Naive thymus-derived CD4-positive, alpha-beta T cell (primary cell): Measurements from ENCODE around the gene ASB13. TPM values are rescaled to one million over a fixed set of nuclear protein-coding genes. Genes with fewer than 3 reads are reported as not detected.
A peak's percentile ranks its signal among the peaks of the same experiment; 100 is the strongest.

ENCODE experiments used
- ATAC-seq: fragments of 150-1000 bp; cut with Tn5 transposase; 2 replicates; pipeline ENCODE4 v1.10.0; 2021; ENCODE audit warnings: mild to moderate bottlenecking, moderate library complexity
- CTCF ChIA-PET: fragments of 350-600 bp; sonication (Branson Sonifier 250); formaldehyde crosslinking; loops from one replicate; lab custom pipeline; 2021; ENCODE audit warnings: antibody characterized with exemption; lab: Charles Lee
- POLR2A ChIA-PET: fragments of 350-600 bp; sonication (Branson Sonifier 250); formaldehyde crosslinking; loops from one replicate; lab custom pipeline; 2021; ENCODE audit warnings: antibody characterized with exemption, inconsistent platforms; lab: Charles Lee
- DNase-seq, 9 donors: peaks; one replicate each; pipeline versions ENCODE4 v3.0.0 to v3.0.0-alpha.2; 2020 to 2022; ENCODE audit warnings: mixed read lengths in 1 of 9
- H3K27ac ChIP-seq: one replicate; pipeline ENCODE4 v1.7.0; 2013; ENCODE audit warnings: mild to moderate bottlenecking, low read depth, low read length, moderate library complexity
- H3K27me3 ChIP-seq, 2 donors: one replicate each; pipeline ENCODE4 v1.7.0; 2013; ENCODE audit warnings: low read length in 2 of 2, mild to moderate bottlenecking in 2 of 2, moderate library complexity in 2 of 2; ENCODE audit not compliant: control insufficient read depth in 2 of 2, insufficient read depth in 2 of 2
- H3K36me3 ChIP-seq, 3 experiments: 1 replicate in 2 of 3; 2 replicates in 1 of 3; pipeline ENCODE4 v1.7.0; 2013; ENCODE audit warnings: low read length in 3 of 3, mild to moderate bottlenecking in 3 of 3, moderate library complexity in 1 of 3; ENCODE audit not compliant: insufficient read depth in 3 of 3, control insufficient read depth in 2 of 3
- H3K4me1 ChIP-seq, 2 donors: one replicate each; pipeline ENCODE4 v1.7.0; 2013; ENCODE audit warnings: low read length in 2 of 2, mild to moderate bottlenecking in 2 of 2, moderate library complexity in 1 of 2; ENCODE audit not compliant: control insufficient read depth in 2 of 2, insufficient read depth in 2 of 2
- H3K4me3 ChIP-seq: 2 replicates; pipeline ENCODE4 v1.7.0; 2013; ENCODE audit warnings: mild to moderate bottlenecking, low read length
- H3K9me3 ChIP-seq, 3 experiments: 1 replicate in 2 of 3; 2 replicates in 1 of 3; pipeline ENCODE4 v1.7.0; 2013; ENCODE audit warnings: low read length in 3 of 3; ENCODE audit not compliant: control insufficient read depth in 2 of 3
- H3K27ac Mint-ChIP-seq, 9 donors: one replicate each; pipeline ENCODE4 v1.8.0; 2020 to 2022; ENCODE audit warnings: mixed read lengths in 9 of 9, mild to moderate bottlenecking in 8 of 9, moderate library complexity in 5 of 9, inconsistent platforms in 2 of 9
- H3K27me3 Mint-ChIP-seq, 5 donors: one replicate each; pipeline ENCODE4 v1.8.0; 2021 to 2022; ENCODE audit warnings: mixed read lengths in 5 of 5, mild to moderate bottlenecking in 1 of 5
- H3K36me3 Mint-ChIP-seq, 5 donors: one replicate each; pipeline ENCODE4 v1.8.0; 2020 to 2022; ENCODE audit warnings: mixed read lengths in 5 of 5, mild to moderate bottlenecking in 3 of 5, inconsistent platforms in 1 of 5
- H3K4me1 Mint-ChIP-seq, 7 donors: one replicate each; pipeline ENCODE4 v1.8.0; 2020 to 2022; ENCODE audit warnings: mixed read lengths in 7 of 7, mild to moderate bottlenecking in 3 of 7, inconsistent platforms in 1 of 7
- H3K4me3 Mint-ChIP-seq, 10 donors: one replicate each; pipeline ENCODE4 v1.8.0; 2020 to 2022; ENCODE audit warnings: mild to moderate bottlenecking in 10 of 10, mixed read lengths in 10 of 10, moderate library complexity in 6 of 10, inconsistent platforms in 2 of 10
- H3K9me3 Mint-ChIP-seq, 11 donors: one replicate each; pipeline ENCODE4 v1.8.0; 2020 to 2022; ENCODE audit warnings: mixed read lengths in 11 of 11, mild to moderate bottlenecking in 4 of 11, inconsistent platforms in 1 of 11, moderate library complexity in 1 of 11
- intact Hi-C, 2 donors: fragments of 100-400 bp; cut with micrococcal nuclease; formaldehyde crosslinking; loops; one replicate each; pipeline ENCODE4 v1.15.1; 2023
- polyA plus RNA-seq, 2 donors: library from polyadenylated mRNA; unstranded; fragments of 300-500 nt; fragmentation: Illumina TruSeq; gene quantifications; one replicate each; pipeline ENCODE4 v1.2.3, GENCODE V29; 2021
- total RNA-seq, 6 experiments: library from RNA in 5 of 6; stranded (reverse) in 5 of 6; gene quantifications; 1 replicate in 5 of 6; 2 replicates in 1 of 6; pipeline ENCODE4 v1.2.3 and lab custom pipeline; 2021 to 2026

ASB13 gene
- total and polyA plus RNA-seq, 7 experiments from 2014 or later = 8.0 to 23.4 (median 15.7) TPM

- H3K4me3 ChIP-seq = no peak overlapping the region
- no peak for DNase-seq
- no peaks in the 10 kb centered on the region for H3K9me3 ChIP-seq
- intact Hi-C loops = no loop called here
- Mint-ChIP-seq H3K27me3 (peaks cover 0 to 12% (median 0%) of the 10 kb centered on the region in 5 donors), H3K36me3 (no peaks in the 10 kb centered on the region), H3K4me3 (peak overlapping the region in 1 of 10 donors; percentile 21), H3K9me3 (peaks cover 0 to 3% (median 0%) of the 10 kb centered on the region in 11 donors), H3K27ac (peak overlapping the region in 2 of 9 donors; percentile 39 to 75), H3K4me1 (peaks cover 0 to 33% (median 21%) of the 10 kb centered on the region in 7 donors)
- H3K27me3 ChIP-seq = no peaks in the 10 kb centered on the region
- no peaks in the 10 kb centered on the region for H3K36me3 ChIP-seq
- no peak overlapping the region for H3K27ac ChIP-seq
- POLR2A ChIA-PET = no interaction called here
- CTCF ChIA-PET = interaction anchor here (1.4 kb wide), 1 partner anchor 156 kb away, joined by 3 read pairs; no protein-coding TSS in a partner anchor
- no peaks in the 10 kb centered on the region for H3K4me1 ChIP-seq
- ATAC-seq = no peak
Measured at GRCh38 chr10:5598085-5598690, 68.2 kb downstream of the ASB13 start.

DNA sequence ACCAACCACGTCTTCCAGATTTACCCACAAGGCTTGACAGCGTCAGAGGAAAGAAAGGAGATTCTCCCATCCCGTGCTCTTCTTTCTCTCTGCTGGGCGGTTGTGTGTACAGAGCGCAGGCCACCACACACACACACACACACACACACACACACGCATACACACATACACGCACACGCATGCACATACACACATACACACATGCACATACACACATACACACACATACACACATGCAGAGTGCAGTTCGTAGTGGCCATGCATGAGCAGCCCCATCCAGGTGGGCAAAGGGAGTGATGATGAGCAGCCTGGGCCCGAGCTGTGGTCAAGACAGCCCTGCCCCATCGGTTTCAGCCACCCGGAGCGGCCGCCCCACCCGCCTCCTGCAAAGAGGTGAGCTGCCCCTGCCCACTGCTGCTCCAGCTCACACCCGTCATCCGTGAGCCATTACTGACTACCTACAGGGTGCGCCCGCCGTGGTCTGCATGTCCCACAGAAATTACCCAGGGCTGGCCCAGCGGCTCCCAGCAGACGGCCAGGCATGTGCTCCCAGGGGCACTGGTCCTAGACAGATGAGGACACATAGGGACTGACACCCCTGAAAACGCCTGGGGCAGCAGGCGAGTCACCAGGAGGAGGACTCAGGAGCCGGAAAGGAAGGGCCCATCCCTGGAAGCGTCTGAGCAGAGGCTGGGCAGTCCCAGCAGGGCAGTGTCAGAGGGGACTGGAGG is 69.6 kb downstream of the ASB13 start:
- Histone ChIP-seq H3K36me3 (no peaks in the 10 kb centered on the region), H3K4me3 (no peak overlapping the region), H3K27me3 (no peaks in the 10 kb centered on the region), H3K9me3 (no peaks in the 10 kb centered on the region), H3K27ac (no peak overlapping the region), H3K4me1 (no peaks in the 10 kb centered on the region)
- peaks cover 0 to 33% (median 21%) of the 10 kb centered on the region in 7 donors for H3K4me1 Mint-ChIP-seq
- H3K36me3 Mint-ChIP-seq = peaks cover 0 to 4% (median 0%) of the 10 kb centered on the region in 5 donors
- POLR2A ChIA-PET = interaction anchor here (0.8 kb wide), 1 partner anchor 26 kb away, joined by 3 read pairs; no protein-coding TSS in a partner anchor
- ATAC-seq (no peak), DNase-seq (no peak)
- H3K4me3 Mint-ChIP-seq = no peak overlapping the region
- H3K27ac Mint-ChIP-seq = peak overlapping the region in 1 of 9 donors; percentile 37
- H3K27me3 Mint-ChIP-seq = peaks cover 0 to 12% (median 3%) of the 10 kb centered on the region in 5 donors
- intact Hi-C loops = no loop called here
- CTCF ChIA-PET = interaction anchor here (0.7 to 1.4 kb wide), 3 partner anchors 10 to 314 kb away, joined by 3 to 4 read pairs (median 3); no protein-coding TSS in a partner anchor
- H3K9me3 Mint-ChIP-seq = no peaks in the 10 kb centered on the region

- no peak overlapping the region for H3K4me3 ChIP-seq
- ATAC-seq (no peak), DNase-seq (no peak)
- H3K4me1 ChIP-seq = no peaks in the 10 kb centered on the region
- no peaks in the 10 kb centered on the region for H3K27me3 ChIP-seq
- ChIA-PET CTCF (no interaction called here), POLR2A (interaction anchor here (0.8 kb wide), 1 partner anchor 27 kb away, joined by 3 read pairs; no protein-coding TSS in a partner anchor)
- Mint-ChIP-seq H3K4me1 (peaks cover under 1 to 33% (median 21%) of the 10 kb centered on the region in 7 donors), H3K27ac (peak overlapping the region in 1 of 9 donors; percentile 37), H3K36me3 (peaks cover 0 to 4% (median 0%) of the 10 kb centered on the region in 5 donors), H3K27me3 (peaks cover 0 to 12% (median 5%) of the 10 kb centered on the region in 5 donors), H3K4me3 (no peak overlapping the region), H3K9me3 (no peaks in the 10 kb centered on the region)
- no peak overlapping the region for H3K27ac ChIP-seq
- intact Hi-C loops = no loop called here
- no peaks in the 10 kb centered on the region for H3K9me3 ChIP-seq
- no peaks in the 10 kb centered on the region for H3K36me3 ChIP-seq
Measured at GRCh38 chr10:5595994-5596471, 70.4 kb downstream of the ASB13 start.

DNA sequence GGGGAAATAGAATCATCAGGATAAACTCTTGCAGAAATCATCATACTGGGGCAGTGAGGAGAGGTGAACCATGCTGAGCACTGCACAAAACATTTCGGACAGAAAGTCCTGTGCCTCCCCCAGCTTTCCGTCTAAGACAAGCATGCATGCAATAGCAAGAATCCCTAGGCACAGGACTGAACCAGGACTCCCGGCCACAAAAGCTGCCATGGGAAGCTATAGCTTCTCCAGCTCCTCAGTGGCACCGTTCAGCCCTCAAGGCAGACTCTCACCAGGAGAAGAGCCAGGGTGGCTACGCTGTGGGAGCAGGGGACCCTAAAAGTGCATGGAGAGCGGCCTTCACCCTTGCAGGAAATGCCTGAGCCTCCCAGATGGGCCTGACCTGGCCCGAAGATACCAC is 70.8 kb downstream of the ASB13 start:
- Histone ChIP-seq H3K9me3 (no peaks in the 10 kb centered on the region), H3K4me1 (no peaks in the 10 kb centered on the region), H3K27me3 (no peaks in the 10 kb centered on the region), H3K27ac (no peak overlapping the region), H3K36me3 (no peaks in the 10 kb centered on the region), H3K4me3 (no peak overlapping the region)
- H3K27ac Mint-ChIP-seq = peak overlapping the region in 1 of 9 donors; percentile 52
- ATAC-seq (no peak), DNase-seq (no peak)
- POLR2A ChIA-PET = interaction anchor here (0.5 to 0.6 kb wide), 2 partner anchors 10 to 168 kb away, joined by 3 read pairs; no protein-coding TSS in a partner anchor
- H3K9me3 Mint-ChIP-seq = no peaks in the 10 kb centered on the region
- peaks cover 0 to 12% (median 5%) of the 10 kb centered on the region in 5 donors for H3K27me3 Mint-ChIP-seq
- H3K4me1 Mint-ChIP-seq = peaks cover 1 to 35% (median 23%) of the 10 kb centered on the region in 7 donors
- H3K36me3 Mint-ChIP-seq = peaks cover 0 to 4% (median 0%) of the 10 kb centered on the region in 5 donors
- no peak overlapping the region for H3K4me3 Mint-ChIP-seq
- CTCF ChIA-PET = no interaction called here
- intact Hi-C loops = no loop called here

DNA sequence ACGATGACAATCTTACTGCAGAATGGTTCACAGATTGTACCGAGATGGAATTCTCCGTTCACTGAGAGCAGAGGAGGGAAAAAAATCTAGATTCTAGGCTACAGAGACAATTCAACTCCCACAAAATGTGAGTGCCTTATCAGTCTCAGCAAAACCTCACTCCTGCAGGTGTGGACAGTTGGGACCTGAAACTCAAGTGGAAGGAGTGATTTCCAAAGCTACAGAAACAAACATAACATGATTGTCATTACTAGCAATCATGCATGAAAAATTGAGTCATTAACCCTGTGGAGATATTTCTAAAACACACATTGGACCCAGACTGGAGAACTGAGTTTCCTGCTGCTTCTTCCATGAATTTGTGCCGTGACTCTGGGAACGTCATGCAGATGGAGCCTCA is 71.3 kb downstream of the ASB13 start:
- no peak for DNase-seq
- Histone ChIP-seq H3K36me3 (no peaks in the 10 kb centered on the region), H3K4me3 (no peak overlapping the region), H3K4me1 (no peaks in the 10 kb centered on the region), H3K27me3 (no peaks in the 10 kb centered on the region), H3K27ac (no peak overlapping the region), H3K9me3 (no peaks in the 10 kb centered on the region)
- intact Hi-C loops = no loop called here
- Mint-ChIP-seq H3K27me3 (peaks cover 0 to 12% (median 5%) of the 10 kb centered on the region in 5 donors), H3K36me3 (peaks cover 0 to 4% (median 0%) of the 10 kb centered on the region in 5 donors), H3K9me3 (no peaks in the 10 kb centered on the region), H3K27ac (peak overlapping the region in 3 of 9 donors; percentile 52 to 69 (median 55)), H3K4me1 (peaks cover 1 to 36% (median 23%) of the 10 kb centered on the region in 7 donors), H3K4me3 (peak overlapping the region in 3 of 10 donors; percentile 17 to 52 (median 44))
- ChIA-PET CTCF (no interaction called here), POLR2A (interaction anchor here (0.5 to 0.6 kb wide), 3 partner anchors 9 to 366 kb away, joined by 3 read pairs; no protein-coding TSS in a partner anchor)
- ATAC-seq = no peak

DNA sequence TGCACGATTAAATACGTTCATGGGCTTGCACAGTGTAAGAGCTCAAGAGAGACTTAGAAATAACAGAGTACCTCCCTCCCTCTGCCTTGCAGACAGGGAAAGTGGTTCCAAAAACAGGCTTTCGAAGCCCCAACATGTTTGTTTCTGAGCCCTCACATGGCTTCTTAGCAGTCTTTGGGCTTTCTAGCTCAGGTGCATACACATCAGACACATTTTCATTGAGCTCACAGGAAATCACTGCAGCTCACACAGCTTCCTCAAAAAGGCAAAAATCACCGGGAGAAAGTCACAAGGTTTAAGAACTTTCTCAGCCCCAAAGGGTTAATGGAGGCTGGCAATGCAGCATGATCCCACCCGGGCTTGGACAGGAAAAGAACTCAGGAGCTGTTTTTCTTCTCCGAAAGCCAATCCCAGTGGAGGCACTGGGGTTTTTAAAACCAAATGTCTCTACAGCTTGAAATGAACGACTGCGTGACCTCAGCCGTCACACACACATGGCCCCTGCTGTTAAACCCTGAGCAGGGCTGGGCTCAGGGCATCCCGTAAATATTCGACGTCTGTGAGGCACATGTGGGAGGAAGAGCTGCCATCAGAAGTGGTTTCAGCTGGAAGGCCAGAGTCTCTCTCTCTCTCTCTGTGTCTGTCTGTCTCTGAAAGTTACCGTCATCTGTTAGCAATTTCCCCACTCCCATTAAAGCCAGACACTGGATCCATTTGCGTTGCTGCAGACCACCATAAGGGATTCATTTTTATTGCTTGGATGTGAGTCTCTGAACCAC is 71.9 kb downstream of the ASB13 start:
- peak overlapping the region in 7 of 10 donors; percentile 12 to 52 (median 44) for H3K4me3 Mint-ChIP-seq
- peaks cover 0 to 12% (median 5%) of the 10 kb centered on the region in 5 donors for H3K27me3 Mint-ChIP-seq
- DNase-seq = peak in 5 of 9 donors; percentile 11 to 46 (median 38)
- H3K9me3 ChIP-seq = no peaks in the 10 kb centered on the region
- ATAC-seq = peak; percentile 63
- ChIA-PET POLR2A (interaction anchor here (0.6 to 1.2 kb wide), 2 partner anchors 151 to 367 kb away, joined by 3 read pairs; no protein-coding TSS in a partner anchor), CTCF (interaction anchor here (1.0 kb wide), 1 partner anchor 29 kb away, joined by 4 read pairs; no protein-coding TSS in a partner anchor)
- H3K4me3 ChIP-seq = no peak overlapping the region
- H3K36me3 ChIP-seq = no peaks in the 10 kb centered on the region
- peak overlapping the region in 6 of 9 donors; percentile 20 to 69 (median 54) for H3K27ac Mint-ChIP-seq
- no peaks in the 10 kb centered on the region for H3K27me3 ChIP-seq
- peaks cover 0 to 4% (median 0%) of the 10 kb centered on the region in 5 donors for H3K36me3 Mint-ChIP-seq
- intact Hi-C loops = no loop called here
- H3K4me1 Mint-ChIP-seq = peaks cover 8 to 41% (median 24%) of the 10 kb centered on the region in 7 donors
- H3K9me3 Mint-ChIP-seq = no peaks in the 10 kb centered on the region
- H3K27ac ChIP-seq = no peak overlapping the region
- no peaks in the 10 kb centered on the region for H3K4me1 ChIP-seq
